Skeletal muscle cell (primary cell): ENCODE results near the gene AP4S1.
A peak's percentile ranks its signal among the peaks of the same experiment; 100 is the strongest.
"Not testable (repeated sequence)": the region's sequence is repeated elsewhere in the genome, so short reads cannot be mapped to it uniquely, and the experiment has no call there.

Experiments used
- DNase-seq: peaks from one replicate; pipeline ENCODE4 v3.0.0-alpha.2; 2010; ENCODE audit warnings: low read depth
- H3K4me3 ChIP-seq: 2 replicates; pipeline ENCODE4 v1.5.1; 2011; ENCODE audit warnings: low read depth, mild to moderate bottlenecking, control low read depth, low read length, moderate library complexity

The AP4S1 gene

GRCh38 chr14:31075144-31075543, 49.7 kb downstream of the AP4S1 start:
- no peak overlapping the region for H3K4me3 ChIP-seq
- no peak for DNase-seq

- DNase-seq, result no peak
- no peak overlapping the region for H3K4me3 ChIP-seq
Observed at GRCh38 chr14:31078766-31079165, 53.3 kb downstream of the AP4S1 start.

- DNase-seq, result no peak
- no peak overlapping the region for H3K4me3 ChIP-seq
Observed at GRCh38 chr14:31080056-31080455, 54.6 kb downstream of the AP4S1 start.

- DNase-seq, result no peak
- no peak overlapping the region for H3K4me3 ChIP-seq
Observed at GRCh38 chr14:31080484-31080883, 55.0 kb downstream of the AP4S1 start.

GRCh38 chr14:31083781-31084180, 58.3 kb downstream of the AP4S1 start:
- no peak overlapping the region for H3K4me3 ChIP-seq

GRCh38 chr14:31084385-31084784, 58.9 kb downstream of the AP4S1 start:
- DNase-seq, result no peak
- H3K4me3 ChIP-seq, result no peak overlapping the region

More at GRCh38 chr14:31083781-31084180, 58.3 kb downstream of the AP4S1 start:
- no peak for DNase-seq

GRCh38 chr14:31085027-31085426, 59.6 kb downstream of the AP4S1 start:
- DNase-seq, result no peak
- no peak overlapping the region for H3K4me3 ChIP-seq

- DNase-seq, H3K4me3 ChIP-seq: not testable (repeated sequence)
Observed at GRCh38 chr14:31086466-31086865, 61.0 kb downstream of the AP4S1 start.

GRCh38 chr14:31090883-31091764, 65.7 kb downstream of the AP4S1 start:
- peak; percentile 90 for DNase-seq
- H3K4me3 ChIP-seq, result no peak overlapping the region

GRCh38 chr14:31092160-31092708, 66.8 kb downstream of the AP4S1 start:
- no peak for DNase-seq

GRCh38 chr14:31093884-31094839, 68.7 kb downstream of the AP4S1 start:
- not testable (repeated sequence) for H3K4me3 ChIP-seq, DNase-seq

More at GRCh38 chr14:31092160-31092708, 66.8 kb downstream of the AP4S1 start:
- H3K4me3 ChIP-seq, result no peak overlapping the region

GRCh38 chr14:31095817-31096216, 70.4 kb downstream of the AP4S1 start:
- DNase-seq, H3K4me3 ChIP-seq: not testable (repeated sequence)

GRCh38 chr14:31096255-31096654, 70.8 kb downstream of the AP4S1 start:
- no peak overlapping the region for H3K4me3 ChIP-seq
- no peak for DNase-seq

- no peak overlapping the region for H3K4me3 ChIP-seq
- no peak for DNase-seq
Observed at GRCh38 chr14:31097081-31097480, 71.6 kb downstream of the AP4S1 start.

- no peak for DNase-seq
- H3K4me3 ChIP-seq, result no peak overlapping the region
Observed at GRCh38 chr14:31106768-31107167, 81.3 kb downstream of the AP4S1 start.

- no peak overlapping the region for H3K4me3 ChIP-seq
- no peak for DNase-seq
Observed at GRCh38 chr14:31109257-31109656, 83.8 kb downstream of the AP4S1 start.

- H3K4me3 ChIP-seq, result no peak overlapping the region
- no peak for DNase-seq
Observed at GRCh38 chr14:31110872-31111271, 85.4 kb downstream of the AP4S1 start.

GRCh38 chr14:31113794-31114193, 88.3 kb downstream of the AP4S1 start:
- H3K4me3 ChIP-seq, result no peak overlapping the region
- DNase-seq, result no peak

GRCh38 chr14:31118892-31119291, 93.4 kb downstream of the AP4S1 start:
- DNase-seq, result no peak

GRCh38 chr14:31122098-31122611, 96.7 kb downstream of the AP4S1 start:
- peak; percentile 8 for DNase-seq
- H3K4me3 ChIP-seq, result no peak overlapping the region

More at GRCh38 chr14:31118892-31119291, 93.4 kb downstream of the AP4S1 start:
- no peak overlapping the region for H3K4me3 ChIP-seq
